Pancreas (tissue), 10 donors: Measurements from ENCODE around the gene ANKRD39. TPM values are rescaled to one million over a fixed set of nuclear protein-coding genes. Genes with fewer than 3 reads are reported as not detected.

Experiments used
- ATAC-seq, 4 donors: fragments of 200-7000 bp; cut with Tn5 transposase; one replicate each; pipeline versions ENCODE4 v1.8.0 to v1.9.1; 2020; ENCODE audit warnings: mild to moderate bottlenecking in 4 of 4, moderate library complexity in 4 of 4
- DNase-seq, 6 donors: peaks; one replicate each; pipeline ENCODE4 v3.0.0-alpha.2; 2020
- FAIRE-seq: peaks from 2 replicates; lab custom pipeline; 2012; peaks lifted over from hg19 to GRCh38; lab: Jason Lieb, UNC
- H3K27ac ChIP-seq, 4 donors: fragments of 200-600 bp; sonication (generic); 1 replicate in 3 of 4; 2 replicates in 1 of 4; pipeline versions ENCODE4 v1.5.0 to v1.8.0; 2020
- H3K27me3 ChIP-seq, 4 donors: fragments of 200-600 bp; one replicate each; pipeline ENCODE4 v1.8.0; 2021
- H3K36me3 ChIP-seq, 3 donors: fragments of 200-600 bp; sonication (generic) in 1 of 3; one replicate each; pipeline versions ENCODE4 v1.5.0 to v1.8.0; 2020 to 2021
- H3K4me1 ChIP-seq, 3 donors: fragments of 200-600 bp; one replicate each; pipeline ENCODE4 v1.8.0; 2021
- H3K4me3 ChIP-seq, 4 donors: fragments of 200-600 bp; sonication (generic) in 2 of 4; one replicate each; pipeline versions ENCODE4 v1.5.0 to v1.8.0; 2020 to 2021
- H3K9me3 ChIP-seq, 4 donors: fragments of 200-600 bp; one replicate each; pipeline ENCODE4 v1.8.0; 2021
- CTCF ChIP-seq, 4 donors: fragments of 200-600 bp; sonication (generic) in 3 of 4; IDR thresholded peaks; one replicate each; pipeline versions ENCODE4 v1.5.0 to v1.8.0; 2021; ENCODE audit warnings: antibody characterized with exemption in 4 of 4
- WGBS, 2 donors: extraction: QIAGEN DNeasy Blood & Tissue Kit; methylation state at CpG; one replicate each; pipeline ENCODE4 v1.1.7; 2013; 5-methylcytosine and 5-hydroxymethylcytosine counted together
- intact Hi-C, 3 donors: fragments of 100-400 bp; cut with DNase I; formaldehyde crosslinking; loops; one replicate each; pipeline versions ENCODE4 v1.11.1 to v1.14.2; 2022
- polyA plus RNA-seq, 2 donors: library from polyadenylated mRNA; stranded (reverse); fragments of 200-250 nt; gene quantifications; one replicate each; pipeline ENCODE4 v1.2.3, GENCODE V29; 2013
- total RNA-seq, 6 donors: library from RNA; stranded (reverse); fragmentation: NEBNext Ultra II Directional in 4 of 6; extraction: Animal tissue kit (Norgen Biotek cat#: 25700) in 4 of 6; gene quantifications; one replicate each; pipeline versions ENCODE4 v1.2.1 to v1.2.4, GENCODE V29; 2021 to 2023
- donor health status: healthy with polysubstance abuse.
- donor health status: DM: no; HTN: no; CAD: no; lungs with moderate emphysema.
- donor health status: DM: no; HTN: no; CAD: no.
- donor health status: control.
- donor health status: control.
- donor health status: Bipolar disorder and iron deficiency.
- donor health status: DM: yes; HTN: yes; CAD: no.
- donor health status: DM: no; HTN: no; CAD: no.
- donor health status: DM: no; HTN: no; CAD: no.
- donor health status: DM: yes; HTN: yes; CAD: no.

The ANKRD39 gene
- total and polyA plus RNA-seq, 8 donors: 4.7 to 14.9 (median 6.4) TPM

- H3K27ac ChIP-seq: peak overlapping the region in 1 of 4 donors; percentile 63
- intact Hi-C loops: no loop called here
- H3K27me3 ChIP-seq: no peaks in the 10 kb centered on the region
- ATAC-seq: no peak
- WGBS, 2 donors: 60 to 66% methylated on average over 14 of the region's 14 CpGs
- H3K4me1 ChIP-seq: peaks cover 0 to 11% (median 0%) of the 10 kb centered on the region in 3 donors
- no peaks in the 10 kb centered on the region for H3K36me3 ChIP-seq
- no peak overlapping the region for H3K4me3 ChIP-seq
- no peaks in the 10 kb centered on the region for H3K9me3 ChIP-seq
- TF ChIP-seq CTCF (IDR thresholded peaks at IDR 0.05): no peak
- no peak for FAIRE-seq
- no peak for DNase-seq
Observed at GRCh38 chr2:96872591-96873349, 15.0 kb upstream of the ANKRD39 start.

GRCh38 chr2:96870626-96871255, 12.9 kb upstream of the ANKRD39 start:
- Histone ChIP-seq H3K4me1 (peaks cover 0 to 11% (median 0%) of the 10 kb centered on the region in 3 donors), H3K4me3 (peak overlapping the region; percentile 86 to 95 (median 90)), H3K27me3 (no peaks in the 10 kb centered on the region), H3K27ac (peak overlapping the region; percentile 75 to 89 (median 88)), H3K36me3 (peaks cover 0 to 3% (median 0%) of the 10 kb centered on the region in 3 donors), H3K9me3 (no peaks in the 10 kb centered on the region)
- intact Hi-C loops: no loop called here
- 35 to 37% methylated on average over 13 of the region's 13 CpGs for WGBS, 2 donors
- DNase-seq (peak in 2 of 6 donors; percentile 58 to 79), ATAC-seq (peak in 2 of 4 donors; percentile 12 to 15), FAIRE-seq (no peak)
- no peak for TF ChIP-seq CTCF (IDR thresholded peaks at IDR 0.05)

- Histone ChIP-seq H3K36me3 (peaks cover 0 to 8% (median 0%) of the 10 kb centered on the region in 3 donors), H3K27ac (peak within 1 kb of the TSS; percentile 75 to 89 (median 88)), H3K4me1 (peaks cover 0 to 11% (median 0%) of the 10 kb centered on the region in 3 donors), H3K9me3 (no peaks in the 10 kb centered on the region), H3K4me3 (peak within 1 kb of the TSS; percentile 86 to 95 (median 90)), H3K27me3 (no peaks in the 10 kb centered on the region)
- intact Hi-C loops: no loop called here
- TF ChIP-seq CTCF (IDR thresholded peaks at IDR 0.05): no peak
- DNase-seq: peak; percentile 53 to 86 (median 66)
- no peak for FAIRE-seq
- ATAC-seq: peak; percentile 36 to 61 (median 54)
- 2 to 4% methylated on average over 51 to 93 of the region's 93 CpGs for WGBS, 2 donors
Observed at GRCh38 chr2:96869822-96870625, 12.2 kb upstream of the ANKRD39 start, which contains the start of gene SEMA4C. Gene SEMA4C, minus strand, starts transcription at chr2:96870080. Its CDS starts 2,194 bp downstream, at chr2:96867886.

GRCh38 chr2:96869281-96869821, 11.5 kb upstream of the ANKRD39 start:
- no peaks in the 10 kb centered on the region for H3K27me3 ChIP-seq
- H3K4me3 ChIP-seq: peak overlapping the region; percentile 86 to 95 (median 90)
- DNase-seq (peak; percentile 75 to 91 (median 84)), FAIRE-seq (no peak), ATAC-seq (peak; percentile 51 to 69 (median 62))
- 1% methylated on average over 30 to 64 of the region's 64 CpGs for WGBS, 2 donors
- peaks cover 0 to 6% (median 0%) of the 10 kb centered on the region in 3 donors for H3K4me1 ChIP-seq
- peaks cover 1 to 15% (median 6%) of the 10 kb centered on the region in 3 donors for H3K36me3 ChIP-seq
- intact Hi-C loops: no loop called here
- no peak for TF ChIP-seq CTCF (IDR thresholded peaks at IDR 0.05)
- no peaks in the 10 kb centered on the region for H3K9me3 ChIP-seq
- peak overlapping the region; percentile 75 to 89 (median 88) for H3K27ac ChIP-seq
